ENCODE data around the gene EXOC6B.

The EXOC6B gene

GRCh38 chr2:72750466-72750865 is 75.4 kb downstream of the EXOC6B start:
- H3K9me2 ChIP-seq (replicated peaks; ENCODE audit: low read depth, low read length): no peaks in the 10 kb centered on the region
- no peaks in the 10 kb centered on the region for H3K36me3 ChIP-seq (ENCODE audit: insufficient read depth, low read length)
- H3K4me1 ChIP-seq (ENCODE audit: insufficient read depth, low read length, poor library complexity, severe bottlenecking): no peaks in the 10 kb centered on the region
- H4K20me1 ChIP-seq (ENCODE audit: insufficient read depth, low read length, poor library complexity, severe bottlenecking): no peaks in the 10 kb centered on the region
- H3K27me3 ChIP-seq (ENCODE audit: insufficient read depth, low read length, poor library complexity, severe bottlenecking): no peaks in the 10 kb centered on the region
- no peak overlapping the region for H3K4me3 ChIP-seq (ENCODE audit: low read length, poor library complexity, severe bottlenecking)
- TF ChIP-seq CTCF (conservative IDR thresholded peaks at IDR 0.05; ENCODE audit: low read length) (no peak), EZH2phosphoT487 (IDR thresholded peaks at IDR 0.05; ENCODE audit: borderline replicate concordance) (no peak)
- no peak overlapping the region for H3K4me2 ChIP-seq (ENCODE audit: low read depth, low read length, poor library complexity, severe bottlenecking)
- H3K9me3 ChIP-seq (ENCODE audit: insufficient read depth, low read depth, low read length): no peaks in the 10 kb centered on the region
- no peak overlapping the region for H2AFZ ChIP-seq (ENCODE audit: low read length)
- H3F3A ChIP-seq (ENCODE audit: low read depth): no peaks in the 10 kb centered on the region
- no peaks in the 10 kb centered on the region for H3K79me2 ChIP-seq (ENCODE audit: insufficient read depth, low read length)
- H3K9ac ChIP-seq (ENCODE audit: low read depth, low read length, poor library complexity, severe bottlenecking): no peak overlapping the region

DNA sequence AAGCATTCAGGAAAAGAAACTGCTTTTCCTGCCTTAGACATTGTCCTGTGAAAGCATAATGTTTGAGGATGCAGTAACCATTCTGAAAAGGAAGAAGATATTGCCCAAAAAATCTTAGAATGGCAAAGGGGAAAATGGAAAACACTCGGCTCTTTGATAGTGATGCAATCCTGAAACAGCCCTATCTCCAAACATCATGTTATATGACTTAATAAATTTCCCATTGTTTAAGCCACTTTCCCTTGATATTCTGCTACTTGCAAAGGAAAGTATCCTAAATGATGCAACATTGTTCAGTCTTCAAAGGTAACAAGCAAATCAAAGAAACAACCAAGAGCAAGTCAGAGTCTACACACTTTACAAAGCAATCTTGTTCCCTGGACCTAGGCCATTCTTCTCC is 78.5 kb downstream of the EXOC6B start:
- no peaks in the 10 kb centered on the region for H3K79me2 ChIP-seq (ENCODE audit: insufficient read depth, low read length)
- H3K9ac ChIP-seq (ENCODE audit: low read depth, low read length, poor library complexity, severe bottlenecking): no peak overlapping the region
- no peaks in the 10 kb centered on the region for H4K20me1 ChIP-seq (ENCODE audit: insufficient read depth, low read length, poor library complexity, severe bottlenecking)
- no peaks in the 10 kb centered on the region for H3F3A ChIP-seq (ENCODE audit: low read depth)
- H3K4me1 ChIP-seq (ENCODE audit: insufficient read depth, low read length, poor library complexity, severe bottlenecking): no peaks in the 10 kb centered on the region
- no peaks in the 10 kb centered on the region for H3K9me2 ChIP-seq (replicated peaks; ENCODE audit: low read depth, low read length)
- TF ChIP-seq EZH2phosphoT487 (IDR thresholded peaks at IDR 0.05; ENCODE audit: borderline replicate concordance) (no peak), CTCF (conservative IDR thresholded peaks at IDR 0.05; ENCODE audit: low read length) (no peak)
- H3K9me3 ChIP-seq (ENCODE audit: insufficient read depth, low read depth, low read length): no peaks in the 10 kb centered on the region
- no peak overlapping the region for H3K4me2 ChIP-seq (ENCODE audit: low read depth, low read length, poor library complexity, severe bottlenecking)
- no peaks in the 10 kb centered on the region for H3K27me3 ChIP-seq (ENCODE audit: insufficient read depth, low read length, poor library complexity, severe bottlenecking)
- H3K36me3 ChIP-seq (ENCODE audit: insufficient read depth, low read length): no peaks in the 10 kb centered on the region
- H2AFZ ChIP-seq (ENCODE audit: low read length): no peak overlapping the region
- no peak overlapping the region for H3K4me3 ChIP-seq (ENCODE audit: low read length, poor library complexity, severe bottlenecking)

DNA sequence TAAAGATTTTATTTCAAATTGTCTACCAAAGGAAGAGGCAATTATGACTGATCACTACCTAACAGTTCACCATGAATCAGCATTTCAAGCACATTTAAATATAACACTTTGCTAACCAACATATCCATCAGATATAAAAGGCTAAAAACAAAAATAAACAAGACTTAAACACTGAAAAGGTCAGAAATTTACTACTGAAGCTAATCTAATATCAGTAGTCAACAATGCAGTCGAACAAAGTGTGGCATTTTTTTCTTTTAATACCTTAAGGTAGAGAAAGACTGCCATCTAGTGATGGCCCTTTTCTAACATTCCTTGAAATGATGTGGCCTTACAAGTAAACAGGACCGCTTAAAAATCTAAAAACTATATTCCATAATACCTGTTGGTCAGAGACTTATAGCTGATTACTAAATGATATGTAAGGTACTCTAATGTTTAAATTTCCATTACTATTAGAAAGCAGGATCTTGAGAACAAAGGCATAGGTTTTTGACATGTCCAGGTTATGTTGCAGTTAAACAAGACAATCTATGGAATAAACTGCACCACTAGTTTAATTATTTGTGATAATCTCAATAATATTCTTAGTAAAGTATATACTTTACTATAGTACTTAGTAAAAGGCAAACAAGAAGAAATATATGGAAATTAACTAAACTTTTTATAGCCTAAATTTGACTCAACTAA is 80.0 kb downstream of the EXOC6B start:
- Histone ChIP-seq H3K27me3 (ENCODE audit: insufficient read depth, low read length, poor library complexity, severe bottlenecking) (no peaks in the 10 kb centered on the region), H3K4me2 (ENCODE audit: low read depth, low read length, poor library complexity, severe bottlenecking) (no peak overlapping the region), H3K9me2 (replicated peaks; ENCODE audit: low read depth, low read length) (no peaks in the 10 kb centered on the region), H3K9me3 (ENCODE audit: insufficient read depth, low read depth, low read length) (no peaks in the 10 kb centered on the region), H3F3A (ENCODE audit: low read depth) (no peaks in the 10 kb centered on the region), H3K36me3 (ENCODE audit: insufficient read depth, low read length) (no peaks in the 10 kb centered on the region), H3K4me3 (ENCODE audit: low read length, poor library complexity, severe bottlenecking) (no peak overlapping the region), H4K20me1 (ENCODE audit: insufficient read depth, low read length, poor library complexity, severe bottlenecking) (no peaks in the 10 kb centered on the region), H3K9ac (ENCODE audit: low read depth, low read length, poor library complexity, severe bottlenecking) (no peak overlapping the region), H3K79me2 (ENCODE audit: insufficient read depth, low read length) (no peaks in the 10 kb centered on the region), H2AFZ (ENCODE audit: low read length) (no peak overlapping the region), H3K4me1 (ENCODE audit: insufficient read depth, low read length, poor library complexity, severe bottlenecking) (no peaks in the 10 kb centered on the region)
- TF ChIP-seq EZH2phosphoT487 (IDR thresholded peaks at IDR 0.05; ENCODE audit: borderline replicate concordance) (no peak), CTCF (conservative IDR thresholded peaks at IDR 0.05; ENCODE audit: low read length) (peak; percentile 85)
